A549 (cell line): ENCODE measurements around the gene GLB1L. TPM values are rescaled to one million over a fixed set of nuclear protein-coding genes. Genes with fewer than 3 reads are reported as not detected.
A peak's percentile ranks its signal among the peaks of the same experiment; 100 is the strongest.
"Not testable (repeated sequence)": the region's sequence is repeated elsewhere in the genome, so short reads cannot be mapped to it uniquely, and the experiment has no call there.

Experiments used
- ATAC-seq, 2 experiments: fragments of 200-7000 bp in 1 of 2; fragments of >200 bp in 1 of 2; cut with Nextera tagmentation in 1 of 2; cut with Tn5 transposase in 1 of 2; 3 replicates each; pipeline versions ENCODE4 v1.8.0 to v1.9.1; 2018 to 2020; ENCODE audit warnings: mild to moderate bottlenecking in 1 of 2, moderate library complexity in 1 of 2
- CTCF ChIA-PET: fragments of 300-600 bp; sonication (Branson Sonifier 250); formaldehyde crosslinking; extraction: SDS; loops from one replicate; lab custom pipeline; 2021; ENCODE audit warnings: antibody characterized with exemption, inconsistent platforms; lab: Yijun Ruan, JAX
- POLR2A ChIA-PET: fragments of 350-600 bp; formaldehyde crosslinking; extraction: SDS; loops from one replicate; lab custom pipeline; 2021; ENCODE audit warnings: antibody characterized with exemption, inconsistent platforms; lab: Yijun Ruan, JAX
- DNase-seq, 2 experiments: peaks; one replicate each; pipeline versions ENCODE4 v3.0.0 to v3.0.0-alpha.2; 2011 to 2016; ENCODE audit warnings: low read depth in 1 of 2, low spot score in 1 of 2
- FAIRE-seq: peaks from 2 replicates; lab custom pipeline; 2011; peaks lifted over from hg19 to GRCh38; lab: Jason Lieb, UNC
- H3K27ac ChIP-seq, 2 experiments: fragments of >200 bp; sonication (Bioruptor Twin); formaldehyde crosslinking; 3 replicates each; pipeline ENCODE4 v1.5.1; 2016 to 2017
- H3K4me1 ChIP-seq: fragments of >200 bp; sonication (Bioruptor Twin); formaldehyde crosslinking; 3 replicates; pipeline ENCODE4 v1.6.1; 2016
- H3K4me2 ChIP-seq: fragments of >200 bp; sonication (Bioruptor Twin); formaldehyde crosslinking; 3 replicates; pipeline ENCODE4 v1.6.1; 2016
- H3K4me3 ChIP-seq: fragments of >200 bp; sonication (Bioruptor Twin); formaldehyde crosslinking; 3 replicates; pipeline ENCODE4 v1.5.1; 2016
- H3K9me3 ChIP-seq: fragments of >200 bp; sonication (Bioruptor Twin); formaldehyde crosslinking; 3 replicates; pipeline ENCODE4 v1.6.1; 2016
- EHMT2 ChIP-seq: fragments of 200-600 bp; sonication (generic); IDR thresholded peaks from 2 replicates; pipeline ENCODE4 v1.6.1; 2016; ENCODE audit warnings: antibody characterized with exemption, low read depth, mild to moderate bottlenecking, moderate library complexity
- ESRRA ChIP-seq: fragments of 150-350 bp; IDR thresholded peaks from 2 replicates; pipeline ENCODE4 v1.6.1; 2014; ENCODE audit warnings: mild to moderate bottlenecking, low read length, borderline replicate concordance
- FOSL2 ChIP-seq, 2 experiments: fragments of 450-650 bp in 1 of 2; fragments of >200 bp in 1 of 2; sonication (Bioruptor Twin) in 1 of 2; formaldehyde crosslinking; IDR thresholded peaks; 2 replicates each; pipeline versions ENCODE4 v1.5.0 to v1.6.1; 2016 to 2020; ENCODE audit warnings: mild to moderate bottlenecking in 1 of 2, moderate library complexity in 1 of 2
- HEYL ChIP-seq: fragments of 250-450 bp; sonication (Bioruptor Pico); IDR thresholded peaks from 2 replicates; pipeline ENCODE4 v1.8.0; 2021; ENCODE audit warnings: mild to moderate bottlenecking, moderate library complexity
- HOXB13 ChIP-seq: fragments of 250-450 bp; sonication (Bioruptor Pico); IDR thresholded peaks from 2 replicates; pipeline ENCODE4 v1.5.0; 2020; ENCODE audit warnings: low read depth, mild to moderate bottlenecking, moderate library complexity
- JUN ChIP-seq, 2 experiments: fragments of >200 bp; sonication (Bioruptor Twin); formaldehyde crosslinking; IDR thresholded peaks; 2 replicates in 1 of 2; 3 replicates in 1 of 2; pipeline ENCODE4 v1.6.1; 2016 to 2017
- KDM1A ChIP-seq: fragments of 200-600 bp; sonication (generic); IDR thresholded peaks from 2 replicates; pipeline ENCODE4 v1.6.1; 2016; ENCODE audit warnings: low read depth, mild to moderate bottlenecking
- RAD21 ChIP-seq, 2 experiments: fragments of >200 bp in 1 of 2; sonication (Bioruptor Twin) in 1 of 2; formaldehyde crosslinking in 1 of 2; IDR thresholded peaks in 1 of 2; conservative IDR thresholded peaks in 1 of 2; 2 replicates in 1 of 2; 3 replicates in 1 of 2; pipeline ENCODE4 v1.6.1; 2012 to 2018; ENCODE audit warnings: inconsistent platforms in 1 of 2
- RNF2 ChIP-seq: fragments of 200-600 bp; sonication (generic); IDR thresholded peaks from 2 replicates; pipeline ENCODE4 v1.6.1; 2016; ENCODE audit warnings: low read depth, mild to moderate bottlenecking, antibody characterized with exemption, moderate library complexity, borderline replicate concordance
- ZC3H11A ChIP-seq: fragments of 450-650 bp; IDR thresholded peaks from 2 replicates; pipeline ENCODE4 v1.6.1; 2014; ENCODE audit warnings: antibody characterized with exemption, mild to moderate bottlenecking
- WGBS: methylation state at CpG from one replicate; pipeline ENCODE4 v1.1.6; 2017; ENCODE audit errors: missing lambda C conversion rate; 5-methylcytosine and 5-hydroxymethylcytosine counted together
- polyA plus RNA-seq, 4 experiments: library from polyadenylated mRNA; depleted of rRNA in 3 of 4; stranded (reverse); fragments of >200 nt; fragmentation: RNase III in 1 of 4; extraction: RNeasy Plus Mini Kit Qiagen cat#74134 plus additional on column Dnase treatment in 1 of 4; gene quantifications; 2 replicates in 3 of 4; 3 replicates in 1 of 4; pipeline ENCODE4 v1.2.3, GENCODE V29; 2011 to 2017
- TF ChIP-seq, protein P1 (sequence below): IDR thresholded peaks from 2 replicates; pipeline ENCODE4 v1.6.1; 2012; ENCODE audit warnings: low read depth, borderline replicate concordance
- TF ChIP-seq, protein P2 (sequence below): fragments of 250-450 bp; sonication (Bioruptor Pico); IDR thresholded peaks from 2 replicates; pipeline ENCODE4 v1.5.0; 2021; ENCODE audit warnings: mild to moderate bottlenecking, moderate library complexity, borderline replicate concordance
- TF ChIP-seq, protein P3 (sequence below): IDR thresholded peaks from 2 replicates; pipeline ENCODE4 v1.6.1; 2012
- TF ChIP-seq, protein P4 (sequence below): fragments of >200 bp; sonication (Bioruptor Twin); formaldehyde crosslinking; IDR thresholded peaks from 2 replicates; pipeline ENCODE4 v1.6.1; 2016

Gene GLB1L
- polyA plus RNA-seq, 2 of the 4 experiments (the other 2 are of a cell fraction): 5.9 to 8.7 TPM

DNA sequence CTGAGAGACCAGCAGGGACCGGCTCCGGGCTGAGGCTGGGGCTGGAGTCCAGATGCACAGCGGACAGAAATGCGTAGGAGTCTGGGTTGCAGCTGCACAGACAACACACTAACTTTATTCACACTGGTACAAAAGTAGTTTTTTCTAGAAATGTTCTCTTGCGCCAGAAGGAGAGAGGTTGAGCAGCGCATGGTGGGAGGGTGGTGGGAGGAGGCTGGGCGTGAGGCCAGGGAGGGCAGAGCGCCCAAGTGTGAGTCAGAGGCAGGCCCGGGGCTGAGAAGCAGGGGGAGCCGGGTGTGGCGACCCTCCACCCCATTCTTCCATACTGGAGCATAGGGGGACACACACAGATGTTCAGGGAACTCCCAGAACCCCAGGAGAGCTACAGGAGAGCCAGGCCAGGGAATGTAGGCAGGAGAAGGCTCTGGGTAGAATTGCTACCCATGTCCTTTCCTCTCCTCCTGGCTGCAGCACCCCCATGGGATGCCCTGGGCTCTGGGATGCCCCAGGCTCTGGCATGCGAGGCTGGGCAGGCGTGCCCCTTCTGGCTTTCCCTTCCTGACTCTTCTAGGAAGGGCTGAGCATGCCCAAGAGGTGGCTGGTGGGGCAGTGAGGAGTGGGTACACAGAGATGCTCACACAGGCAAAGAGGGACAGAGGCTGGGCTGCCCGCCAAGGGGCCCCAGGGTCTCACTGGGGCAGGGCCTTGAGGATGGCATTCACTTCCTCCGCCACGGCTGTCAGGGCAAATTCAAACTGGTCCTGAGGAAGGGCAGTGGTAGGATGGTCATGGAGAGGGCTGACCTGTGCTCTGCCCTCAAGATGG is 44.5 kb upstream of the GLB1L start (continued):
- no peak for TF ChIP-seq KDM1A
- TF ChIP-seq HEYL (CRISPR knock-in tag): no peak

DNA sequence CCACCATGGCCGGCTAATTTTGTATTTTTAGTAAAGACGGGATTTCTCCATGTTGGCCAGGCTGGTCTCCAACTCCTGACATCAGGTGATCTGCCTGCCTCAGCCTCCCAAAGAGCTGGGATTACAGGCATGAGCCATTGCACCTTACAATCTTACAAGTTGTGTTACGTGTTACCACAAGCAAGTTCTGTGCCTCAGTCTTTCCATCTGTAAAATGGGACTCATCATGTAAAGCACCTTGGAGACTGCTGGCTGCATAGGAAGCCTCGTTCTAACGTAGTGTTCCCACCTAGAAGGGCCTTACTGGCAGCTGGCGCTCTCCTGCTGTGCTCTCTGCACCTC is 43.9 kb upstream of the GLB1L start:
- H3K9me3 ChIP-seq: no peaks in the 10 kb centered on the region
- peak overlapping the region in 1 of 2 experiments; percentile 66; a peak in 3 of 6 replicates for H3K27ac ChIP-seq
- H3K4me3 ChIP-seq: no peak overlapping the region
- DNase-seq (no peak), FAIRE-seq (no peak), ATAC-seq (no peak)
- TF ChIP-seq, protein P1, sequence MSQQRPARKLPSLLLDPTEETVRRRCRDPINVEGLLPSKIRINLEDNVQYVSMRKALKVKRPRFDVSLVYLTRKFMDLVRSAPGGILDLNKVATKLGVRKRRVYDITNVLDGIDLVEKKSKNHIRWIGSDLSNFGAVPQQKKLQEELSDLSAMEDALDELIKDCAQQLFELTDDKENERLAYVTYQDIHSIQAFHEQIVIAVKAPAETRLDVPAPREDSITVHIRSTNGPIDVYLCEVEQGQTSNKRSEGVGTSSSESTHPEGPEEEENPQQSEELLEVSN: no peak
- TF ChIP-seq RAD21 (conservative IDR thresholded peaks at IDR 0.05 in 1 of 2, IDR thresholded peaks at IDR 0.05 in 1 of 2) (no peak), FOSL2 (IDR thresholded peaks at IDR 0.05) (no peak), FOSL2 (CRISPR knock-in tag; IDR thresholded peaks at IDR 0.05) (no peak), KDM1A (peak; percentile 35; the same call in 1 of the 2 replicates)
- TF ChIP-seq, protein P2, sequence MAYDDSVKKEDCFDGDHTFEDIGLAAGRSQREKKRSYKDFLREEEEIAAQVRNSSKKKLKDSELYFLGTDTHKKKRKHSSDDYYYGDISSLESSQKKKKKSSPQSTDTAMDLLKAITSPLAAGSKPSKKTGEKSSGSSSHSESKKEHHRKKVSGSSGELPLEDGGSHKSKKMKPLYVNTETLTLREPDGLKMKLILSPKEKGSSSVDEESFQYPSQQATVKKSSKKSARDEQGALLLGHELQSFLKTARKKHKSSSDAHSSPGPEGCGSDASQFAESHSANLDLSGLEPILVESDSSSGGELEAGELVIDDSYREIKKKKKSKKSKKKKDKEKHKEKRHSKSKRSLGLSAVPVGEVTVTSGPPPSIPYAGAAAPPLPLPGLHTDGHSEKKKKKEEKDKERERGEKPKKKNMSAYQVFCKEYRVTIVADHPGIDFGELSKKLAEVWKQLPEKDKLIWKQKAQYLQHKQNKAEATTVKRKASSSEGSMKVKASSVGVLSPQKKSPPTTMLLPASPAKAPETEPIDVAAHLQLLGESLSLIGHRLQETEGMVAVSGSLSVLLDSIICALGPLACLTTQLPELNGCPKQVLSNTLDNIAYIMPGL (CRISPR knock-in tag): no peak
- POLR2A ChIA-PET: no interaction called here
- peaks cover 25% of the 10 kb centered on the region for H3K4me1 ChIP-seq
- H3K4me2 ChIP-seq: peak overlapping the region; percentile 31; the same call in 2 of the 3 replicates
- 70% methylated on average over 6 of the region's 6 CpGs for WGBS
- CTCF ChIA-PET: interaction anchor here (0.7 to 16.3 kb wide), 6 partner anchors 9 to 129 kb away, joined by 4 to 540 read pairs (median 46); partner anchors contain the start of genes ANKZF1, ATG9A, DNAJB2 and NHEJ1

DNA sequence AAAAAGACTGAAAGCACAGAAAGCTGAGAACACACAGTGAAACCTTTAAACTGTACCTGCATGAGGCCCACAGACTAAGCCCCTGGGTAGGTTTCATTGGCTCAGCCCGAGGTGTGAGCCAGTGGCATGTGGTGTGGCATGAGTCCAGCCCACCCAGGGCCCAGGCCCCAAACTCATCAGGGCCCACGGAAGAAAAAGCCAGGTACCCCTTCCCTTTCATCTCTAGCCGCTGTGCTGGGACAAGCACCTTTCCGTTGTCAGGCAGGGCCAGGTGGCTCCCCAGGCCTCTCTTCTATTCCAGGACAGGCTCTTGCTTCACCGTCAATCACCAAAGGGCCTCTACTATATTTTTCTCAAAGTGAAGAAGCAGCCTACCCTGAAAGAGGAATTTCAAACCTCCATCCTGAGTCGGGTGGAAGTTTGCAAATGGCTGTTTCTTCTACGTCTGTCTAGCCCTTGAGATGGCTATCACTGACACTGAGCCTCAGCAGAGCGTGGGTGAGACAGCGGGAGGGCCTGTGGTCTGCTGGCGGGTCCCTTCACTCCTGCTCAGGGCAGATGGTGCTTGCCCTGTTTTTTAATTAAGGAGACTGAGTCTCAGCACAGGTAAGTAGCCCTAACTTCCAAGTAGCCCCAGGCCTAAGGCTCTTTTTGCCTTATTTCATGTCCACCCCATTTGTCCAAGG is 42.5 kb upstream of the GLB1L start:
- TF ChIP-seq RNF2 (no peak), ZC3H11A (no peak), EHMT2 (no peak), ESRRA (no peak), HOXB13 (CRISPR knock-in tag) (no peak), JUN (IDR thresholded peaks at IDR 0.05) (no peak)
- TF ChIP-seq, protein P3, sequence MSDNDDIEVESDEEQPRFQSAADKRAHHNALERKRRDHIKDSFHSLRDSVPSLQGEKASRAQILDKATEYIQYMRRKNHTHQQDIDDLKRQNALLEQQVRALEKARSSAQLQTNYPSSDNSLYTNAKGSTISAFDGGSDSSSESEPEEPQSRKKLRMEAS: no peak
- TF ChIP-seq, protein P2 (CRISPR knock-in tag): no peak
- TF ChIP-seq, protein P4, sequence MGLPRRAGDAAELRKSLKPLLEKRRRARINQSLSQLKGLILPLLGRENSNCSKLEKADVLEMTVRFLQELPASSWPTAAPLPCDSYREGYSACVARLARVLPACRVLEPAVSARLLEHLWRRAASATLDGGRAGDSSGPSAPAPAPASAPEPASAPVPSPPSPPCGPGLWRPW: no peak
- ChIA-PET POLR2A (no interaction called here), CTCF (interaction anchor here (0.6 to 16.3 kb wide), 10 partner anchors 8 to 128 kb away, joined by 3 to 540 read pairs (median 14); partner anchors contain the start of genes ANKZF1, ATG9A, DNAJB2 and NHEJ1)
- peak; percentile 2 to 4; a peak in 2 of 6 replicates for ATAC-seq
- no peak for DNase-seq
- Histone ChIP-seq H3K4me2 (no peak overlapping the region), H3K27ac (peak overlapping the region in 1 of 2 experiments; percentile 42; a peak in 2 of 6 replicates), H3K4me1 (peaks cover 17% of the 10 kb centered on the region), H3K9me3 (no peaks in the 10 kb centered on the region), H3K4me3 (no peak overlapping the region)
- FAIRE-seq: no peak
- WGBS: 91% methylated on average over 10 of the region's 10 CpGs

DNA sequence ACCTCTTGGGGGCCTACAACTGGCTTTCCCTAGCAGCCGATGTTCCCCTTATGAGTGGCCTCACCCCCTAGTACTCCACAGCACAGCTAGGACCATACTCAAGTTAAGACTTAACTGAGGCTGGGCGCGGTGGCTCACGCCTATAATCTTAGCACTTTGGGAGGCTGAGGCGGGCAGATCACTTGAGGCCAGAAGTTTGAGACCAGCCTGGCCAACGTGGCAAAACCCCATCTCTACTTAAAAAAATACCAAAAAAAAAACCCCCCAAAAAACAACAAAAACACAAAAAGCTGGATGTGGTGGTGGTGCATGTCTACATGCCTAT is 41.8 kb upstream of the GLB1L start:
- not testable (repeated sequence) for ATAC-seq, FAIRE-seq, DNase-seq, H3K27ac ChIP-seq, H3K9me3 ChIP-seq, H3K4me2 ChIP-seq, H3K4me3 ChIP-seq
- 87% methylated on average over 6 of the region's 6 CpGs for WGBS
- CTCF ChIA-PET: interaction anchor here (0.6 to 16.3 kb wide), 10 partner anchors 9 to 271 kb away, joined by 3 to 540 read pairs (median 5); partner anchors contain the start of genes DNAJB2, TUBA4A and TUBA4B
- peaks cover 17% of the 10 kb centered on the region for H3K4me1 ChIP-seq
- POLR2A ChIA-PET: interaction anchor here (0.8 kb wide), 1 partner anchor 21 kb away, joined by 3 read pairs; no protein-coding TSS in a partner anchor
